Chondrocyte (in vitro differentiated cells): ENCODE measurements around the gene HOXB1. TPM values are rescaled to one million over a fixed set of nuclear protein-coding genes. Genes with fewer than 3 reads are reported as not detected.

Experiments
- DNase-seq: peaks from one replicate; pipeline ENCODE4 v3.0.0; 2021; ENCODE audit warnings: mixed read lengths, low spot score
- H3K27ac Mint-ChIP-seq: one replicate; pipeline ENCODE4 v1.8.0; 2021; ENCODE audit warnings: mild to moderate bottlenecking, moderate library complexity, mixed read lengths; ENCODE audit not compliant: unreplicated experiment
- H3K27me3 Mint-ChIP-seq: 2 replicates; pipeline ENCODE4 v1.8.0; 2021; ENCODE audit warnings: low read depth, mixed read lengths
- H3K36me3 Mint-ChIP-seq: 2 replicates; pipeline ENCODE4 v1.8.0; 2021; ENCODE audit warnings: low read depth, mixed read lengths
- H3K4me1 Mint-ChIP-seq: 2 replicates; pipeline ENCODE4 v1.8.0; 2021; ENCODE audit warnings: low read depth, mild to moderate bottlenecking, mixed read lengths
- H3K4me3 Mint-ChIP-seq: one replicate; pipeline ENCODE4 v1.8.0; 2021; ENCODE audit warnings: mild to moderate bottlenecking, moderate library complexity, mixed read lengths; ENCODE audit not compliant: unreplicated experiment
- H3K9me3 Mint-ChIP-seq: 2 replicates; pipeline ENCODE4 v1.8.0; 2021; ENCODE audit warnings: low read depth, mixed read lengths
- CTCF ChIP-seq: fragments of 200-600 bp; sonication (generic); IDR thresholded peaks from 2 replicates; pipeline ENCODE4 v1.5.0; 2021; ENCODE audit warnings: antibody characterized with exemption, mild to moderate bottlenecking, moderate library complexity
- total RNA-seq: library from RNA; stranded (reverse); gene quantifications from 3 replicates; pipeline ENCODE4 v1.2.1, GENCODE V29; 2021

The HOXB1 gene
- total RNA-seq, 1 donor from 2014 or later, result not detected

GRCh38 chr17:48571826-48572417, 41.1 kb upstream of the HOXB1 start:
- Mint-ChIP-seq H3K4me1 (no peaks in the 10 kb centered on the region), H3K9me3 (no peaks in the 10 kb centered on the region), H3K4me3 (no peak overlapping the region)

GRCh38 chr17:48571024-48571818, 40.4 kb upstream of the HOXB1 start:
- no peak overlapping the region for H3K27ac Mint-ChIP-seq
- peaks cover 76% of the 10 kb centered on the region for H3K27me3 Mint-ChIP-seq
- TF ChIP-seq CTCF, result no peak
- no peaks in the 10 kb centered on the region for H3K4me1 Mint-ChIP-seq
- no peak overlapping the region for H3K4me3 Mint-ChIP-seq
- H3K36me3 Mint-ChIP-seq, result no peaks in the 10 kb centered on the region
- no peaks in the 10 kb centered on the region for H3K9me3 Mint-ChIP-seq
- DNase-seq, result no peak

More at GRCh38 chr17:48571826-48572417, 41.1 kb upstream of the HOXB1 start:
- Mint-ChIP-seq H3K27me3 (peaks cover 79% of the 10 kb centered on the region), H3K27ac (no peak overlapping the region), H3K36me3 (no peaks in the 10 kb centered on the region)
- DNase-seq, result no peak
- TF ChIP-seq CTCF, result no peak

- Mint-ChIP-seq H3K4me1 (no peaks in the 10 kb centered on the region), H3K36me3 (no peaks in the 10 kb centered on the region), H3K9me3 (no peaks in the 10 kb centered on the region), H3K4me3 (no peak overlapping the region), H3K27me3 (peaks cover 71% of the 10 kb centered on the region), H3K27ac (no peak overlapping the region)
- no peak for DNase-seq
- no peak for TF ChIP-seq CTCF
These were observed 39.7 kb upstream of the HOXB1 start for GRCh38 chr17:48570325-48571023.

GRCh38 chr17:48569674-48570324, 39.0 kb upstream of the HOXB1 start:
- Mint-ChIP-seq H3K9me3 (no peaks in the 10 kb centered on the region), H3K36me3 (no peaks in the 10 kb centered on the region), H3K4me1 (no peaks in the 10 kb centered on the region), H3K27ac (no peak overlapping the region), H3K4me3 (no peak overlapping the region), H3K27me3 (peaks cover 65% of the 10 kb centered on the region)
- no peak for DNase-seq
- TF ChIP-seq CTCF, result no peak

- peaks cover 59% of the 10 kb centered on the region for H3K27me3 Mint-ChIP-seq
- no peak overlapping the region for H3K27ac Mint-ChIP-seq
- TF ChIP-seq CTCF, result no peak
- no peaks in the 10 kb centered on the region for H3K9me3 Mint-ChIP-seq
- no peaks in the 10 kb centered on the region for H3K4me1 Mint-ChIP-seq
- no peak for DNase-seq
- no peaks in the 10 kb centered on the region for H3K36me3 Mint-ChIP-seq
- H3K4me3 Mint-ChIP-seq, result no peak overlapping the region
These were observed 38.4 kb upstream of the HOXB1 start for GRCh38 chr17:48569240-48569582.
